ENCODE data around the gene ARL5B. TPM values are rescaled to one million over a fixed set of nuclear protein-coding genes. Genes with fewer than 3 reads are reported as not detected.

The ARL5B gene
- total RNA-seq, 4 donors from 2014 or later, result 7.5 to 14.7 (median 8.9) TPM

- TF ChIP-seq POLR2AphosphoS5 (IDR thresholded peaks at IDR 0.05), result no peak
- no peak for TF ChIP-seq CTCF (IDR thresholded peaks at IDR 0.05)
- TF ChIP-seq EP300 (IDR thresholded peaks at IDR 0.05), result no peak
- no peak for TF ChIP-seq POLR2A (IDR thresholded peaks at IDR 0.05; ENCODE audit: low read depth)
- H3K27ac ChIP-seq (replicated peaks in 1 of 4), result no peak overlapping the region
- no peaks in the 10 kb centered on the region for H3K36me3 ChIP-seq
- intact Hi-C loops (cut with DNase I), result no loop called here
- DNase-seq (ENCODE audit: extremely low spot score), result no peak
- H3K4me1 ChIP-seq, result no peaks in the 10 kb centered on the region
- H3K9me3 ChIP-seq, result no peaks in the 10 kb centered on the region
- no peaks in the 10 kb centered on the region for H3K27me3 ChIP-seq
- 89% methylated on average over 1 of the region's 1 CpG for WGBS
- H3K4me3 ChIP-seq, result no peak overlapping the region
Measured at GRCh38 chr10:18719811-18720210, 60.6 kb downstream of the ARL5B start.

- Histone ChIP-seq H3K4me1 (no peaks in the 10 kb centered on the region), H3K27me3 (no peaks in the 10 kb centered on the region), H3K36me3 (no peaks in the 10 kb centered on the region), H3K4me3 (no peak overlapping the region), H3K9me3 (no peaks in the 10 kb centered on the region), H3K27ac (replicated peaks in 1 of 4) (no peak overlapping the region)
- intact Hi-C loops (cut with DNase I), result no loop called here
- WGBS, result 82% methylated on average over 8 of the region's 9 CpGs
- DNase-seq (ENCODE audit: extremely low spot score), result no peak
- TF ChIP-seq POLR2AphosphoS5 (IDR thresholded peaks at IDR 0.05), result no peak
- no peak for TF ChIP-seq CTCF (IDR thresholded peaks at IDR 0.05)
- TF ChIP-seq EP300 (IDR thresholded peaks at IDR 0.05), result no peak
- TF ChIP-seq POLR2A (IDR thresholded peaks at IDR 0.05; ENCODE audit: low read depth), result no peak
Measured at GRCh38 chr10:18721067-18721466, 61.8 kb downstream of the ARL5B start.

- no peaks in the 10 kb centered on the region for H3K9me3 ChIP-seq
- intact Hi-C loops (cut with DNase I), result no loop called here
- no peak for DNase-seq (ENCODE audit: extremely low spot score)
- WGBS, result 71% methylated on average over 3 of the region's 3 CpGs
- H3K4me3 ChIP-seq, result no peak overlapping the region
- H3K27me3 ChIP-seq, result no peaks in the 10 kb centered on the region
- no peaks in the 10 kb centered on the region for H3K4me1 ChIP-seq
- H3K27ac ChIP-seq (replicated peaks in 1 of 4), result no peak overlapping the region
- H3K36me3 ChIP-seq, result no peaks in the 10 kb centered on the region
- no peak for TF ChIP-seq CTCF (IDR thresholded peaks at IDR 0.05)
- no peak for TF ChIP-seq POLR2A (IDR thresholded peaks at IDR 0.05; ENCODE audit: low read depth)
- TF ChIP-seq POLR2AphosphoS5 (IDR thresholded peaks at IDR 0.05), result no peak
- no peak for TF ChIP-seq EP300 (IDR thresholded peaks at IDR 0.05)
Measured at GRCh38 chr10:18723801-18724200, 64.6 kb downstream of the ARL5B start.

Other genes starting within 250 kb of the ARL5B start
- 10 to 100 TPM in 1 of 4 donors, 1 to 10 TPM in 3; 5.0 to 10.4 (median 5.7) TPM for gene NSUN6, start 7.8 kb upstream of the ARL5B start, total RNA-seq